Measurements from ENCODE around the gene HABP2.

HABP2 gene

DNA sequence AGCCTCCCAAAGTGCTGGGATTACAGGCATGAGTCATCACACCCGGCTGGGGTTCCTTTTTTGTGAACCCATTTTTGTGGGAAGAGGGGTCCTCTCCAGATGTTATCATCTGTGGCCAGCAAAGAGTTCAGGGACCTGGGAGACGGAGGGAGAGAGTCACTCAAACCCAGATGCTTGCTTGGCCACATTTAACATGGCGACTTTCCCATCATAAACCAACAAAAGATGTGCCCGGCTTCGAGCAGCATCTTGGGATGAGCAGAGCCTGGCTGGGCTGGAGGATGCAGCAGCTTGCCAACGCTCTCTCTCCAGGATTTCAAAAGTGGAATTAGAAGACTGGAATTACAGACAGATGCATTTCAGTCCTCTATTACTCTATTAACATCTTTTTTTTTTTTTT lies 19.1 kb upstream of the HABP2 start:
- DNase-seq (ENCODE audit: insufficient read length, low spot score) (no peak), FAIRE-seq (no peak)

DNA sequence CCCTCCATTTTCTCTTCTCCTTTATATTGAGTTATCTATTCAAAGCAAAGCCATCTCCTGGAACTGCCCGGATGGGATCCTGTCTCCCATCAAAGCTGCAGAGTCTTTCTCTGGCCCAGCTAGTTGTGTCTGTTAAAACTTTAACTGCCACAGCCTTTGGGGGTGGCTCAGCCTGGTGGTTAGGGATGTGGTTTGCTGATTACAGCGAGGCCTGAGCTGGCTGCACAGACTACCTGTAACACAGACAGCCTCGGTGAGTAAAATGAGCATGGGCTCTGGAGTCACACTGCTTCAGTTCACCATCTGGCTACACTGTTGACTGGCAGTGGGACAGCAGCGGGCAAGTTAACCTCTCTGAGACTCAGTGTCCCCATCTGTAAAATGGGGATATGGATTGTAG lies 18.4 kb upstream of the HABP2 start:
- DNase-seq (ENCODE audit: insufficient read length, low spot score) (no peak), FAIRE-seq (no peak)
- TF ChIP-seq, protein P1, sequence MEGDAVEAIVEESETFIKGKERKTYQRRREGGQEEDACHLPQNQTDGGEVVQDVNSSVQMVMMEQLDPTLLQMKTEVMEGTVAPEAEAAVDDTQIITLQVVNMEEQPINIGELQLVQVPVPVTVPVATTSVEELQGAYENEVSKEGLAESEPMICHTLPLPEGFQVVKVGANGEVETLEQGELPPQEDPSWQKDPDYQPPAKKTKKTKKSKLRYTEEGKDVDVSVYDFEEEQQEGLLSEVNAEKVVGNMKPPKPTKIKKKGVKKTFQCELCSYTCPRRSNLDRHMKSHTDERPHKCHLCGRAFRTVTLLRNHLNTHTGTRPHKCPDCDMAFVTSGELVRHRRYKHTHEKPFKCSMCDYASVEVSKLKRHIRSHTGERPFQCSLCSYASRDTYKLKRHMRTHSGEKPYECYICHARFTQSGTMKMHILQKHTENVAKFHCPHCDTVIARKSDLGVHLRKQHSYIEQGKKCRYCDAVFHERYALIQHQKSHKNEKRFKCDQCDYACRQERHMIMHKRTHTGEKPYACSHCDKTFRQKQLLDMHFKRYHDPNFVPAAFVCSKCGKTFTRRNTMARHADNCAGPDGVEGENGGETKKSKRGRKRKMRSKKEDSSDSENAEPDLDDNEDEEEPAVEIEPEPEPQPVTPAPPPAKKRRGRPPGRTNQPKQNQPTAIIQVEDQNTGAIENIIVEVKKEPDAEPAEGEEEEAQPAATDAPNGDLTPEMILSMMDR (IDR thresholded peaks at IDR 0.05; ENCODE audit: insufficient read depth, missing control alignments) = no peak

More for the DNA sequence above, 19.1 kb upstream of the HABP2 start:
- TF ChIP-seq, protein P1 (IDR thresholded peaks at IDR 0.05; ENCODE audit: insufficient read depth, missing control alignments) = no peak

DNA sequence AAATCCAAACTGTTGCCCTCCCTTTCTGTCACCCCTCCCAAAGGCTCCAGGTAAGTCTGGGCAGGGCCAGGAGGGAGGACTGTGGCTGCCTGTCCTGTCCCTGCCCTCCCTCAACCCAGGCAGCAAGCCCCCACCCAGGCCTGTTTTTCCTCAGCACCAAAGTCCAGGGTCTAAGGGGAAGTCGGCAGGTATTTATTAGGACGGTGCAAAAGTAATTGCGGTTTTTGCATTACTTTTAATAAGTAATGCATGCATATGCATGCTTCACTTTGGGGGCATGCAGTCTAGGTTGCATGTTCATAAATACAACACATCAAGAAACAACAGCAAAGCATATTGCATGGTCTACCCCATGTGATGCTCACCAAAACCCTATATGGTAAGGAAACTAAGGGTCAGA lies 15.2 kb upstream of the HABP2 start:
- FAIRE-seq (no peak), DNase-seq (ENCODE audit: insufficient read length, low spot score) (no peak)
- TF ChIP-seq, protein P1 (IDR thresholded peaks at IDR 0.05; ENCODE audit: insufficient read depth, missing control alignments) = no peak

DNA sequence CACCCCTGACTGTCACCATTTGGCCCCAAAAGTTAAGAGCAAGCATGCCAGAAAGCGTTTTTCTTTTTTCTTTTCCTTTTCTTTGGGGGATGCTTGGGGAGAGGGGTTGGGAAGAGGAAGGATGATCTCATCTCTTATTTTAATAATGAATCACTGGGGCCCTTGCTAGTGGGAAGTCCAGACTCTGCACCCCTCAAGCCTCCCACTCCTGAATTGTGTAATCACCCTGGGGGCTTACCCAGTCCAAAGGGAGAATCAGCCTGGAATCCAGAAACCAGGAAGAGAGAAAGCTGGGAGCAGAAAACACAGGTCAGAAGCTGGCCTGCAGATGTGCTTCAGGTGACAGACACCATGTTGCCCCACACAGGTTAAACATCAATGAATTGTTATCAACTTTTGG lies 14.7 kb upstream of the HABP2 start:
- FAIRE-seq (no peak), DNase-seq (ENCODE audit: insufficient read length, low spot score) (no peak)
- TF ChIP-seq, protein P1 (IDR thresholded peaks at IDR 0.05; ENCODE audit: insufficient read depth, missing control alignments) = no peak

DNA sequence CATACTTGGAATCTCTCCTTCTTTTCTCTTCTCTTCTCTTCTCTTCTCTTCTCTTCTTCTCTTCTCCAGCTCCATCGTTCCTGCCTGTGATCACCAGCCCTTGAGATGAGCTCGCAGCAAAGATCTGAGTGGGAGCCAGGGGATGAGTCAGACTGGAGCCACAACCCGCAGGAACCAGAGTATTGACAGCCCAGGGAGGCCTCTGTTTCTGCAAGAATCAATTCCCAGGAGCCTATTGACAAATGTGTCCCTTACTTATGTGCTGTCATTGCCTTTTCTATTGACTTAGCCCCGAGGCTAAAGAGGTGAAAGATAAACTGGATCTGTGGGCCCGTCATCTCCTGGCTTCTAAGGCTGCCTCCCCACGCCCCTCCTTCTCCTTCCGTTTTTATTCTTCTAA lies 13.1 kb upstream of the HABP2 start:
- FAIRE-seq (no peak), DNase-seq (ENCODE audit: insufficient read length, low spot score) (no peak)
- TF ChIP-seq, protein P1 (IDR thresholded peaks at IDR 0.05; ENCODE audit: insufficient read depth, missing control alignments) = no peak

DNA sequence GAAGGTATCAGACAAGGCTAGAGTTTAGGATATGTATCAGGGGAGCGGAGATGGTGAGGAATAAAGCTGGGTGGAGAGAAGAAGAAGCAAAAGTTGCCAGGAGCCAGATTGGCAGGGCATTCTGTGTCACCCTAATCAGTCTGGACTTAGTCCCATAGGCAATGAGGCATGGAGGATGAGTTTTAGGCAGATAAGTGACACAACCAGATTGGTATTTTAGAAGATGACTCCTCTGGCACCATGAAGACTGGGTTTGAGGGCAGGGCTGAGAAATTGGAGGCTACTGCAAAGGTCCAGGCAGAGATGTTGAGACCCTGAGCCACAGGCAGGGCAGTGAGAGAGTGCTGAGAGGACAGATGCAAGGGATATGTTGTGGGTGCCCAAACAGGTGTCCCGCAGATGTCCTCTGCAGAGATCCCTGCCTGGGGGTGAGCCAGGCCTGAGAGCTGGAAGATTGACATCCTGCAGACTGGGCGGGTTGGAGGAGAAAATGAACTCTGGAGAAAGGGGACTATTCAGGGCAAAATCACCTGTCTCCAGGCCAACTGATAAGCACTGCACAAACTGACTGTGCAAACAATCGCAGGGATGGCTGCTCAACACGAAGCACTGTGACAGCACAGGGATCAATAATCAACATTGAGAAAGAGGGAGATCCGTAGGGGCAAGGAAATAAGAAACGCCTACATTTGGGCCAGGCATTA lies 11.9 kb upstream of the HABP2 start:
- FAIRE-seq (no peak), DNase-seq (ENCODE audit: insufficient read length, low spot score) (no peak)
- TF ChIP-seq, protein P1 (IDR thresholded peaks at IDR 0.05; ENCODE audit: insufficient read depth, missing control alignments) = no peak

DNA sequence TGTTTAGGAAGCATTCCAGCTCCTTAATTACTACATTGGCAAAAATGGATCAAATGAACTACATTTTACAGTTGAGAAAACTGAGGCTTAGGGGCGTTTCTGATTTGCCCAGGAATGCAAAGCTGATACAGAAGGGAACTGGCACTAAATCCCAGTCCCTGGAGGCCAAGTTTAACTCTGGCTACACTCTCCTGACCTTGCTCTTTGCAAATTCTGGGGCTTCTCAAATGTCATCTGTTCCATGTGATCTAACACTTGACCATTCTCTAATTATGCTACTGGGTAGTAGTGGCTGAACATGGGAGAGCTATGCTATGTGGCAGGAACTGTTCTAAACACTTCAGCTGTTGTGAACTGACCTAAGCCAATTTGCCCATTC lies 11.3 kb upstream of the HABP2 start:
- DNase-seq (ENCODE audit: insufficient read length, low spot score) = no peak
- no peak for FAIRE-seq
- TF ChIP-seq, protein P1 (IDR thresholded peaks at IDR 0.05; ENCODE audit: insufficient read depth, missing control alignments) = no peak

Data from D721Med (cell line).